RWPE2 (cell line): ENCODE data around the gene GLB1L2.

ENCODE experiments used
- ATAC-seq: fragments of 200-7000 bp; cut with Tn5 transposase; 3 replicates; pipeline ENCODE4 v1.9.1; 2021; ENCODE audit warnings: low read depth
- DNase-seq: peaks from one replicate; pipeline ENCODE4 v3.0.0-alpha.2; 2020; ENCODE audit warnings: low spot score
- H3K27ac ChIP-seq: fragments of 450-650 bp; 2 replicates; pipeline ENCODE4 v1.5.1; 2017; ENCODE audit warnings: mild to moderate bottlenecking; ENCODE audit not compliant: poor library complexity, severe bottlenecking
- H3K27me3 ChIP-seq: fragments of 250-450 bp; sonication (Bioruptor Pico); 2 replicates; pipeline ENCODE4 v1.5.1; 2021; ENCODE audit warnings: mild to moderate bottlenecking, moderate library complexity; ENCODE audit not compliant: insufficient read depth, poor library complexity, severe bottlenecking
- H3K36me3 ChIP-seq: fragments of 250-450 bp; sonication (Bioruptor Pico); 2 replicates; pipeline ENCODE4 v1.5.1; 2020; ENCODE audit warnings: low read depth, mild to moderate bottlenecking, moderate library complexity
- H3K4me1 ChIP-seq: fragments of 250-450 bp; sonication (Bioruptor Pico); 2 replicates; pipeline ENCODE4 v1.5.1; 2021; ENCODE audit warnings: mild to moderate bottlenecking, moderate library complexity; ENCODE audit not compliant: insufficient read depth, poor library complexity, severe bottlenecking
- H3K4me3 ChIP-seq: fragments of 250-450 bp; sonication (Bioruptor Pico); 2 replicates; pipeline ENCODE4 v1.5.1; 2021; ENCODE audit warnings: mild to moderate bottlenecking, moderate library complexity; ENCODE audit not compliant: severe bottlenecking
- H3K9me3 ChIP-seq: fragments of 250-450 bp; sonication (Bioruptor Pico); 2 replicates; pipeline ENCODE4 v1.5.1; 2021; ENCODE audit warnings: mild to moderate bottlenecking, moderate library complexity; ENCODE audit not compliant: severe bottlenecking
- TF ChIP-seq, protein P1 (sequence below): fragments of 450-650 bp; IDR thresholded peaks from one replicate; pipeline ENCODE4 v1.5.1; 2017; ENCODE audit warnings: mild to moderate bottlenecking, moderate library complexity; ENCODE audit not compliant: poor library complexity, severe bottlenecking

Gene GLB1L2

DNA sequence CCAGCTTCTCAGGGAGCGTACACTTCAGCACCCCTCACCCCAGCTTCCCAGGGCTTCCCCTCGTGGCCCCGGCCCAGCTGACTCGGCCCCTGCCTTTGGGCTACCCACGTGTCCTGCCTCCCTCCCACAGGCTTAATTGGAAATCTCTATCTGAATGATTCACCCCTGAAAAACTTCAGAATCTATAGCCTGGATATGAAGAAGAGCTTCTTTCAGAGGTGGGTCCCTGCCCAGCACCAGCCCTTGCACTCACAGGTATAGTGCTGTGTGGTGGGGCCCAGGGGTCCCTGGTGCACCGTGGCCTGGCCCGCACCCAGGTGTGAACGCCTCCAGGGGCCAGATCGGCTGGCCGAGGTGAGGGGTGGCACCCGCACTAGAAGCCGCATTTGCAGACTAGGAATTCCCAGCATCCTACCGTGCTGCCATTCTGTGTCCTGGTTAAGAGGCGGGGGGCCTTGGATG lies 41.8 kb downstream of the GLB1L2 start:
- H3K36me3 ChIP-seq, result no peaks in the 10 kb centered on the region
- H3K27me3 ChIP-seq, result no peaks in the 10 kb centered on the region
- DNase-seq (peak; percentile 34), ATAC-seq (no peak)
- no peaks in the 10 kb centered on the region for H3K4me1 ChIP-seq
- TF ChIP-seq, protein P1, sequence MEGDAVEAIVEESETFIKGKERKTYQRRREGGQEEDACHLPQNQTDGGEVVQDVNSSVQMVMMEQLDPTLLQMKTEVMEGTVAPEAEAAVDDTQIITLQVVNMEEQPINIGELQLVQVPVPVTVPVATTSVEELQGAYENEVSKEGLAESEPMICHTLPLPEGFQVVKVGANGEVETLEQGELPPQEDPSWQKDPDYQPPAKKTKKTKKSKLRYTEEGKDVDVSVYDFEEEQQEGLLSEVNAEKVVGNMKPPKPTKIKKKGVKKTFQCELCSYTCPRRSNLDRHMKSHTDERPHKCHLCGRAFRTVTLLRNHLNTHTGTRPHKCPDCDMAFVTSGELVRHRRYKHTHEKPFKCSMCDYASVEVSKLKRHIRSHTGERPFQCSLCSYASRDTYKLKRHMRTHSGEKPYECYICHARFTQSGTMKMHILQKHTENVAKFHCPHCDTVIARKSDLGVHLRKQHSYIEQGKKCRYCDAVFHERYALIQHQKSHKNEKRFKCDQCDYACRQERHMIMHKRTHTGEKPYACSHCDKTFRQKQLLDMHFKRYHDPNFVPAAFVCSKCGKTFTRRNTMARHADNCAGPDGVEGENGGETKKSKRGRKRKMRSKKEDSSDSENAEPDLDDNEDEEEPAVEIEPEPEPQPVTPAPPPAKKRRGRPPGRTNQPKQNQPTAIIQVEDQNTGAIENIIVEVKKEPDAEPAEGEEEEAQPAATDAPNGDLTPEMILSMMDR, result no peak
- H3K4me3 ChIP-seq, result no peak overlapping the region
- H3K27ac ChIP-seq, result no peak overlapping the region
- no peaks in the 10 kb centered on the region for H3K9me3 ChIP-seq

DNA sequence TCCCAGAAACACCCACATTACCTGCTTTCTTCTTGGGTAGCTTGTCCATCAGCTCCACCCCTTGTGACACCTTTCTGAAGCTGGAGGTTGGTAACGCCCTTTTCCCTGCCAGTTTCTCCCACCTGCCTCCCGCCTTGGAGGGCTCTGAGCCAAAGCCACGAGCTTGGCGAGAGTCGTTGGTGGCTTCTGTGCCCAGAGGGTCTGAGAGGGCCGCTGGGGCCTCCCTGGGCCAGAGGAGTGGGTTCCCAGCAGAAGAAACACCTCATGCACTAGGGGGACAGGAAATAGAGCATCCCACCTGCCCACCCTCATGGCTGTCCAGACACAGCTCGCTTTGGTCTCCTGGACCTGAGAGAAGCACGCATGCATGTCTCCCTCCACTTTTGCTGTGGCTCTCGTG lies 42.4 kb downstream of the GLB1L2 start:
- H3K4me3 ChIP-seq, result no peak overlapping the region
- H3K27me3 ChIP-seq, result no peaks in the 10 kb centered on the region
- H3K9me3 ChIP-seq, result no peaks in the 10 kb centered on the region
- ATAC-seq (no peak), DNase-seq (peak; percentile 17)
- TF ChIP-seq, protein P1, result no peak
- H3K4me1 ChIP-seq, result no peaks in the 10 kb centered on the region
- H3K27ac ChIP-seq, result no peak overlapping the region
- H3K36me3 ChIP-seq, result no peaks in the 10 kb centered on the region

DNA sequence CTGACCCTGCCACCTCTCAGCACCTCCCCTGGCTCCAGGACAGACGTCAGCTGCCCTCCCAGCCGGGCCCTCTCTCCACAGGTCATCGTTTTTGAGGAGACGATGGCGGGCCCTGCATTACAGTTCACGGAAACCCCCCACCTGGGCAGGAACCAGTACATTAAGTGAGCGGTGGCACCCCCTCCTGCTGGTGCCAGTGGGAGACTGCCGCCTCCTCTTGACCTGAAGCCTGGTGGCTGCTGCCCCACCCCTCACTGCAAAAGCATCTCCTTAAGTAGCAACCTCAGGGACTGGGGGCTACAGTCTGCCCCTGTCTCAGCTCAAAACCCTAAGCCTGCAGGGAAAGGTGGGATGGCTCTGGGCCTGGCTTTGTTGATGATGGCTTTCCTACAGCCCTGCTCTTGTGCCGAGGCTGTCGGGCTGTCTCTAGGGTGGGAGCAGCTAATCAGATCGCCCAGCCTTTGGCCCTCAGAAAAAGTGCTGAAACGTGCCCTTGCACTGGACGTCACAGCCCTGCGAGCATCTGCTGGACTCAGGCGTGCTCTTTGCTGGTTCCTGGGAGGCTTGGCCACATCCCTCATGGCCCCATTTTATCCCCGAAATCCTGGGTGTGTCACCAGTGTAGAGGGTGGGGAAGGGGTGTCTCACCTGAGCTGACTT lies 43.2 kb downstream of the GLB1L2 start:
- Histone ChIP-seq H3K36me3 (no peaks in the 10 kb centered on the region), H3K9me3 (no peaks in the 10 kb centered on the region), H3K27ac (no peak overlapping the region), H3K27me3 (no peaks in the 10 kb centered on the region), H3K4me1 (no peaks in the 10 kb centered on the region), H3K4me3 (no peak overlapping the region)
- TF ChIP-seq, protein P1, result no peak
- ATAC-seq (no peak), DNase-seq (peak; percentile 41)

DNA sequence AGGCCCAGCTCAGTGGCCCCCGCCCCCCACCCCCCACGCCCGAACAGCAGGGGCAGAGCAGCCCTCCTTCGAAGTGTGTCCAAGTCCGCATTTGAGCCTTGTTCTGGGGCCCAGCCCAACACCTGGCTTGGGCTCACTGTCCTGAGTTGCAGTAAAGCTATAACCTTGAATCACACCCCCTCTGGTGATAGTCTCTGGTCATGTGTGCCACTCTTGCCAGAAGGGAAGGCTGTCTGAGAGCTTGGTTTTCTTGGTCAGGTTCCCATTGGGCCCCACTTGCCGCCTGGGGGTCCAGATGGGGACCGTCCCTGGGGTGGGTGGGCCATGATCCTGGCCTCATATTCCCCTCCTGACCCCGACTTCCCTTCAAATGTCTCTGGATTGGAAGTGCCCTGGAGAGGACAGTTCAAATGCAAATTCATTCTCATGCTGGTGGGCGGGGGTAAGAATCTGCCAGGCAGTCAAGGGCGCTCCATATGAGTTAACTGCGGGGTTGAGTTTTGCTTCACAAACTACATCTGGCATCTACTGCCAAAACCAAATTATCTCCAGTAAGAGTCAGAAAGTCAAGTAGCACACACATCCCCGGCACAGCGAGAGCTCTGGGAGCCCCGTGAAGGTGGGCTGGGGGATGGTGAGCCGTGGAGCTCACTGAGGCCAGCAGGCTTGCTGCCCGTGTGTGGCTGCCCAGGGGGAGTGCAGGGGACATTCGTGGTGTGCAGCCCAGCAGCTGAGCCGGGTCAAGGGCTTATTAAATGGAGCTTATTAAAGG lies 44.5 kb downstream of the GLB1L2 start:
- no peaks in the 10 kb centered on the region for H3K36me3 ChIP-seq
- H3K27me3 ChIP-seq, result no peaks in the 10 kb centered on the region
- no peaks in the 10 kb centered on the region for H3K4me1 ChIP-seq
- no peak overlapping the region for H3K27ac ChIP-seq
- no peaks in the 10 kb centered on the region for H3K9me3 ChIP-seq
- DNase-seq (peak; percentile 17), ATAC-seq (no peak)
- TF ChIP-seq, protein P1, result no peak
- H3K4me3 ChIP-seq, result no peak overlapping the region

DNA sequence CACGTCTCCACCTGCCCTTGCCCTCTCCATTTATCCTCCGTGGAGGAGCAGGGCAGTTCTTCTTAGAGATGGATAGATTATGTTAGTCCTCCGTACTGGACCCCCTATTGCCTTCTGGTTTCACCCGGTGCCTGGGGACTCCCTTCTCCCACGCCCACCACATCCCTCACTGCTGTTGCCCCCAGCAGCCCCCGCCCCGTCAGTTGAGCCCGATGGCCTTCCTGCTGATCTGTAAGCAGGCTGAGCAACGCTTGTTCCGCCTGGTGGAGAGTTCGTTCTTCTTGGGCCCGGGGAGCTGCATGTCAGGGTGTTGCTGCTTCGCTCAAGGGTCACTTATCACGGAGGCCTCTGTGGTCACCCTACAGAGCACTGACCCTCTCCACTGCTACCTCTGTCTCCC lies 46.1 kb downstream of the GLB1L2 start:
- TF ChIP-seq, protein P1, result no peak
- ATAC-seq, result no peak
- no peaks in the 10 kb centered on the region for H3K4me1 ChIP-seq

More for the DNA sequence above, 46.1 kb downstream of the GLB1L2 start:
- H3K4me3 ChIP-seq, result no peak overlapping the region
- no peaks in the 10 kb centered on the region for H3K36me3 ChIP-seq
- DNase-seq, result no peak
- no peaks in the 10 kb centered on the region for H3K27me3 ChIP-seq
- no peak overlapping the region for H3K27ac ChIP-seq
- no peaks in the 10 kb centered on the region for H3K9me3 ChIP-seq
